Fibroblast of lung (primary cell): ENCODE measurements around the gene MFGE8. TPM values are rescaled to one million over a fixed set of nuclear protein-coding genes. Genes with fewer than 3 reads are reported as not detected.

Experiments used
- DNase-seq, 2 donors: peaks; one replicate each; pipeline versions ENCODE4 v3.0.0 to v3.0.0-alpha.2; 2010; ENCODE audit warnings: low read depth in 2 of 2
- H2AFZ ChIP-seq: 2 replicates; pipeline ENCODE4 v1.5.1; 2012; ENCODE audit warnings: low read length, control low read depth, inconsistent platforms
- H3K27ac ChIP-seq: 2 replicates; pipeline ENCODE4 v1.5.1; 2011; ENCODE audit warnings: low read length, control low read depth; ENCODE audit not compliant: insufficient read depth
- H3K27me3 ChIP-seq: 2 replicates; pipeline ENCODE4 v1.5.1; 2011; ENCODE audit warnings: mild to moderate bottlenecking, low read length; ENCODE audit not compliant: control insufficient read depth, insufficient read depth
- H3K36me3 ChIP-seq: 2 replicates; pipeline ENCODE4 v1.5.1; 2011; ENCODE audit warnings: low read length; ENCODE audit not compliant: control insufficient read depth, insufficient read depth
- H3K4me1 ChIP-seq: 2 replicates; pipeline ENCODE4 v1.5.1; 2011; ENCODE audit warnings: low read length; ENCODE audit not compliant: control insufficient read depth, insufficient read depth; ENCODE audit errors: extremely low read depth
- H3K4me2 ChIP-seq: 2 replicates; pipeline ENCODE4 v1.5.1; 2011; ENCODE audit warnings: low read length, control low read depth; ENCODE audit not compliant: insufficient read depth; ENCODE audit errors: extremely low read depth
- H3K4me3 ChIP-seq, 4 experiments: fragments of 200-600 bp in 1 of 4; sonication (generic) in 1 of 4; replicated peaks in 1 of 4; 2 replicates each; pipeline ENCODE4 v1.5.1; 2011 to 2016; ENCODE audit warnings: low read length in 4 of 4, low read depth in 3 of 4, mild to moderate bottlenecking in 3 of 4, control low read depth in 2 of 4, inconsistent platforms in 1 of 4, mixed read lengths in 1 of 4; ENCODE audit not compliant: insufficient read depth in 1 of 4; ENCODE audit errors: control extremely low read depth in 1 of 4
- H3K79me2 ChIP-seq: 2 replicates; pipeline ENCODE4 v1.5.1; 2012; ENCODE audit warnings: mild to moderate bottlenecking, low read length, inconsistent platforms; ENCODE audit not compliant: control insufficient read depth, insufficient read depth
- H3K9ac ChIP-seq: 2 replicates; pipeline ENCODE4 v1.5.1; 2011; ENCODE audit warnings: mild to moderate bottlenecking, low read length, control low read depth; ENCODE audit not compliant: insufficient read depth
- H3K9me3 ChIP-seq: 2 replicates; pipeline ENCODE4 v1.5.1; 2012; ENCODE audit warnings: low read depth, low read length; ENCODE audit not compliant: control insufficient read depth, insufficient read depth
- H4K20me1 ChIP-seq: 2 replicates; pipeline ENCODE4 v1.5.1; 2011; ENCODE audit warnings: low read length; ENCODE audit not compliant: control insufficient read depth, insufficient read depth; ENCODE audit errors: extremely low read depth
- CTCF ChIP-seq, 2 donors: IDR thresholded peaks in 1 of 2; conservative IDR thresholded peaks in 1 of 2; 1 replicate in 1 of 2; 2 replicates in 1 of 2; pipeline ENCODE4 v1.5.1; 2011 to 2012; ENCODE audit warnings: low read length in 2 of 2, control low read depth in 1 of 2, inconsistent platforms in 1 of 2, low read depth in 1 of 2, mild to moderate bottlenecking in 1 of 2
- EZH2 ChIP-seq: IDR thresholded peaks from 2 replicates; pipeline ENCODE4 v1.5.1; 2012; ENCODE audit warnings: low read length, control low read depth, mild to moderate bottlenecking; ENCODE audit errors: missing control alignments
- polyA plus RNA-seq, 2 donors: library from polyadenylated mRNA; depleted of rRNA in 1 of 2; stranded (reverse) in 1 of 2; unstranded in 1 of 2; fragments of >200 nt; gene quantifications; 2 replicates each; pipeline ENCODE4 v1.2.1, GENCODE V29; 2011 to 2012; ENCODE audit warnings: missing spikeins in 1 of 2
- total RNA-seq: library from RNA; depleted of rRNA; stranded (reverse); fragments of >200 nt; gene quantifications from 2 replicates; pipeline ENCODE4 v1.2.1, GENCODE V29; 2014

MFGE8 gene
- total and polyA plus RNA-seq, 2 donors (not counting 1 experiment from before 2014, with no cell fraction given), result 263 to 336 TPM

GRCh38 chr15:88859550-88859949 lies 53.6 kb downstream of the MFGE8 start:
- Histone ChIP-seq H3K27ac (no peak overlapping the region), H3K4me2 (no peak overlapping the region), H3K9ac (no peak overlapping the region), H3K79me2 (no peaks in the 10 kb centered on the region), H3K4me3 (no peak overlapping the region), H4K20me1 (no peaks in the 10 kb centered on the region), H3K4me1 (no peaks in the 10 kb centered on the region), H3K36me3 (no peaks in the 10 kb centered on the region), H3K27me3 (peaks cover 21% of the 10 kb centered on the region), H2AFZ (no peak overlapping the region), H3K9me3 (no peaks in the 10 kb centered on the region)
- no peak for DNase-seq
- TF ChIP-seq EZH2, result no peak

DNA sequence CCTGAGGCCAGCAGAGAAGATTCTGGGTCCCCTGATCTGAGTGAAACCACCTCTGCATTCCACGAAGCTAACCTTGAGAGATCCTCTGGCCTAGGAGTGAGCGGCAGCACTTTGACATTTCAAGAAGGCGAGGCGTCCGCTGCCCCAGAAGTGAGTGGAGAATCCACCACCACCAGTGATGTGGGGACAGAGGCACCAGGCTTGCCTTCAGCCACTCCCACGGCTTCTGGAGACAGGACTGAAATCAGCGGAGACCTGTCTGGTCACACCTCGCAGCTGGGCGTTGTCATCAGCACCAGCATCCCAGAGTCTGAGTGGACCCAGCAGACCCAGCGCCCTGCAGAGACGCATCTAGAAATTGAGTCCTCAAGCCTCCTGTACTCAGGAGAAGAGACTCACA lies 54.2 kb downstream of the MFGE8 start:
- Histone ChIP-seq H4K20me1 (no peaks in the 10 kb centered on the region), H3K4me2 (no peak overlapping the region), H3K4me3 (no peak overlapping the region), H3K4me1 (no peaks in the 10 kb centered on the region), H3K9ac (no peak overlapping the region), H3K36me3 (no peaks in the 10 kb centered on the region), H2AFZ (no peak overlapping the region), H3K27ac (no peak overlapping the region), H3K27me3 (peaks cover 20% of the 10 kb centered on the region), H3K79me2 (no peaks in the 10 kb centered on the region), H3K9me3 (no peaks in the 10 kb centered on the region)
- TF ChIP-seq EZH2 (no peak), CTCF (conservative IDR thresholded peaks at IDR 0.05 in 1 of 2, IDR thresholded peaks at IDR 0.05 in 1 of 2; ENCODE audit: low read depth in 1 of 2, low read length in 2 of 2) (no peak)
- no peak for DNase-seq

- Histone ChIP-seq H3K27me3 (peaks cover 5% of the 10 kb centered on the region), H3K9ac (no peak overlapping the region), H3K79me2 (no peaks in the 10 kb centered on the region), H3K36me3 (no peaks in the 10 kb centered on the region), H3K4me1 (no peaks in the 10 kb centered on the region), H3K27ac (no peak overlapping the region), H3K4me3 (no peak overlapping the region), H4K20me1 (no peaks in the 10 kb centered on the region), H3K9me3 (no peaks in the 10 kb centered on the region), H3K4me2 (no peak overlapping the region), H2AFZ (no peak overlapping the region)
- TF ChIP-seq CTCF (conservative IDR thresholded peaks at IDR 0.05 in 1 of 2, IDR thresholded peaks at IDR 0.05 in 1 of 2; ENCODE audit: low read depth in 1 of 2, low read length in 2 of 2), result no peak
- no peak for TF ChIP-seq EZH2
- DNase-seq, result no peak
Measured at GRCh38 chr15:88852476-88852875, 60.7 kb downstream of the MFGE8 start.
